NB4 (cell line): ENCODE data around the gene HS3ST3A1.

Experiments used
- POLR2A ChIP-seq: IDR thresholded peaks from 2 replicates; pipeline ENCODE4 v1.6.1; 2011; ENCODE audit warnings: mild to moderate bottlenecking; ENCODE audit not compliant: insufficient read length; ENCODE audit errors: extremely low read depth
- TF ChIP-seq, protein P1 (sequence below): IDR thresholded peaks from one replicate; pipeline ENCODE4 v1.5.1; 2012; ENCODE audit warnings: low read depth, low read length

DNA sequence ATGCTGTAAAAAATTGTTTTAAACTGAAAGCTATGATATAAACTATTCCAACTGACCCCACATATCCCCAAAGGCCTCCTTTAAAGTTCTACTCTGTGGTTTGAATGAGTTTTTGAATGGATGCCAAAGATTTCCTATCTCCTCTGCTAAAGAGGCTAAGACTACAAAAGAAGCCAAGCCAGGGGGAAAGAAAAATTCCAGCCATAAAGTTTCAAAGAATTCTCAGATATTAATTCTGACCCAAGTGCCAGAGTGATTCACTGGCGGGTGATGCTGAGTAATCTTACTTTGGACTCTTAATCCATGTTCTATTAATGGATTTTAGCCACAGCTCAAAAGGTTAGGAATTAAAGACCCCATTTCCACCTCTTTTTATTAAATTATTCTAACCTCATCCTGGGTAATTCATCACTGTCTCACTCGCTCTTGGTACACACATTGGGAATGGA lies 60.7 kb downstream of the HS3ST3A1 start:
- no peak for TF ChIP-seq POLR2A
- TF ChIP-seq, protein P1, sequence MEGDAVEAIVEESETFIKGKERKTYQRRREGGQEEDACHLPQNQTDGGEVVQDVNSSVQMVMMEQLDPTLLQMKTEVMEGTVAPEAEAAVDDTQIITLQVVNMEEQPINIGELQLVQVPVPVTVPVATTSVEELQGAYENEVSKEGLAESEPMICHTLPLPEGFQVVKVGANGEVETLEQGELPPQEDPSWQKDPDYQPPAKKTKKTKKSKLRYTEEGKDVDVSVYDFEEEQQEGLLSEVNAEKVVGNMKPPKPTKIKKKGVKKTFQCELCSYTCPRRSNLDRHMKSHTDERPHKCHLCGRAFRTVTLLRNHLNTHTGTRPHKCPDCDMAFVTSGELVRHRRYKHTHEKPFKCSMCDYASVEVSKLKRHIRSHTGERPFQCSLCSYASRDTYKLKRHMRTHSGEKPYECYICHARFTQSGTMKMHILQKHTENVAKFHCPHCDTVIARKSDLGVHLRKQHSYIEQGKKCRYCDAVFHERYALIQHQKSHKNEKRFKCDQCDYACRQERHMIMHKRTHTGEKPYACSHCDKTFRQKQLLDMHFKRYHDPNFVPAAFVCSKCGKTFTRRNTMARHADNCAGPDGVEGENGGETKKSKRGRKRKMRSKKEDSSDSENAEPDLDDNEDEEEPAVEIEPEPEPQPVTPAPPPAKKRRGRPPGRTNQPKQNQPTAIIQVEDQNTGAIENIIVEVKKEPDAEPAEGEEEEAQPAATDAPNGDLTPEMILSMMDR, result no peak
